Measurements from ENCODE around the gene NUDT21.

NUDT21 gene

DNA sequence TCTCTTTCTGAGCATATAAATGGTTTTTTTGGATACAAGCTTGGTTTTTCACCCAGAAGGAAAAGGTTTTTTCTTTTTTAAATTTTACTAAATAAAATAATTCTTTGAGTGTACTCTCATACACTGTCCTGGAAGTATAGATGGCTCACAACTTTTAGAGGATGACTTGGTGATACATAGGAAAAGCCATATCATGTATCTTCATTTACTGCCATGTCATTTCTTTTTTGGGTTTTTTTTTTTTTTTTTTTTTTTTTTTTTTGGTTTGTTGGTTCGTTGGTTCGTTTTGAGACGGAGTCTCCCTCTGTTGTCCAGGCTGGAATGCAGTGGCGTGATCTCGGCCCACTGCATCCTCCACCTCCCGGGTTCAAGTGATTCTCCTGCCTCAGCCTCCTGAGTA is 12.0 kb upstream of the NUDT21 start:
- Histone ChIP-seq H3K9me3 (ENCODE audit: control insufficient read depth, low read length) (no peaks in the 10 kb centered on the region), H3K27ac (ENCODE audit: insufficient read depth, low read depth, low read length, poor library complexity, severe bottlenecking) (no peak overlapping the region), H3K36me3 (ENCODE audit: control insufficient read depth, insufficient read depth, low read length) (peaks cover 24% of the 10 kb centered on the region), H3K4me1 (ENCODE audit: control insufficient read depth, insufficient read depth, low read length) (no peaks in the 10 kb centered on the region), H3K27me3 (ENCODE audit: control insufficient read depth, insufficient read depth, low read length, poor library complexity, severe bottlenecking) (no peaks in the 10 kb centered on the region), H3K4me3 (ENCODE audit: insufficient read depth, low read depth, low read length) (no peak overlapping the region)
- 93% methylated on average over 6 of the region's 6 CpGs for WGBS, 2 experiments

DNA sequence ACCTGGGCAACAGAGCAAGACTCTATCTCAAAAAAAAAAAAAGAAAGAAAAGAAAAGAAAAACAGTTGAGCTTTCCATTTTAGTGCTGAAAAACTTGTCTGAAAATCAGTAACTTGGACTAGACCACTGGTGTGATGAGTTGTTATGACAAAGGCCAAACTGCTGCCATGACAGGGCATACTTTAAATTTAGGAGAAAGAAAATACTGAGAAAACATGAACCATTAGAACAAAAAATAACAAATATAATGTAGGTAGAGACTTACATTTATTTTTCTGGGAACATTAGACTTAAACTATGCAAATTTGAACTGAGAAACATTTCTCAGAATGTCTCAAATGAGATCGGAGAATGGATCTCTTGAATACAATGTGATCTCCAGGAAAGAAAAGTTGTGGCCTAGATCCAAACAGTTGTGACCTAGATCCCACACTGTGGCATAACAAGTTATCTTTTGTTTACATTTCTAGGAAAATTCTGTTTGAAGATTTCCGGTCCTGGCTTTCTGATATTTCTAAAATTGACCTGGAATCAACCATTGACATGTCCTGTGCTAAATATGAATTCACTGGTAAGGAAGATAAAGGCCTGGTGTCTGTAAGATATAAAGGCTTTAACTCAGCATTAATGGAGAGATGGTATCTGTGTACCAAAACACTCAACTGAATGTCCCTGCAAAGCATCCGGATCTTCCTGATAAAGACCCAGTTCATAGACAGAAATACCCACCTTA is 11.1 kb upstream of the NUDT21 start:
- no peaks in the 10 kb centered on the region for H3K9me3 ChIP-seq (ENCODE audit: control insufficient read depth, low read length)
- H3K4me1 ChIP-seq (ENCODE audit: control insufficient read depth, insufficient read depth, low read length) = no peaks in the 10 kb centered on the region
- no peak overlapping the region for H3K4me3 ChIP-seq (ENCODE audit: insufficient read depth, low read depth, low read length)
- 93 to 94% methylated on average over 3 of the region's 3 CpGs for WGBS, 2 experiments
- no peaks in the 10 kb centered on the region for H3K27me3 ChIP-seq (ENCODE audit: control insufficient read depth, insufficient read depth, low read length, poor library complexity, severe bottlenecking)
- peaks cover 23% of the 10 kb centered on the region for H3K36me3 ChIP-seq (ENCODE audit: control insufficient read depth, insufficient read depth, low read length)
- no peak overlapping the region for H3K27ac ChIP-seq (ENCODE audit: insufficient read depth, low read depth, low read length, poor library complexity, severe bottlenecking)

DNA sequence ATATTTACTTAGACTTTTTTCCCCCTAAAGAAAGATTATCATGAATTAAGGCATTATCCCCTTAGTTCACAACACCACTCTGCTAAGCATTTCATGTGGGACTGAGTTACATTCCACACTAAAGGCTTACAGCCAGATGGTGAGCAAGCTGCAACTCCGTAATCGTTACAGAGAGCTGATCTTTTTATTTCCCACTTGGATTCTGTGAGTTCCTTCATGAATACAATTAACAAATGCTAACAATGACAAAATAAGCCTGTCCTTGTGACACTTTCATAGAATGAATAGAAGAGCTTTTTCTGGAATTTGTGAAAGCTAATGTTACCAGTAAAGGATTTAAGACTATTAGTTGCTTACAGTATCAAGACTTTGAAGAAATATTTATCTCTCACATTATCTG is 9.0 kb upstream of the NUDT21 start:
- no peak overlapping the region for H3K4me3 ChIP-seq (ENCODE audit: insufficient read depth, low read depth, low read length)
- peaks cover 17% of the 10 kb centered on the region for H3K36me3 ChIP-seq (ENCODE audit: control insufficient read depth, insufficient read depth, low read length)

DNA sequence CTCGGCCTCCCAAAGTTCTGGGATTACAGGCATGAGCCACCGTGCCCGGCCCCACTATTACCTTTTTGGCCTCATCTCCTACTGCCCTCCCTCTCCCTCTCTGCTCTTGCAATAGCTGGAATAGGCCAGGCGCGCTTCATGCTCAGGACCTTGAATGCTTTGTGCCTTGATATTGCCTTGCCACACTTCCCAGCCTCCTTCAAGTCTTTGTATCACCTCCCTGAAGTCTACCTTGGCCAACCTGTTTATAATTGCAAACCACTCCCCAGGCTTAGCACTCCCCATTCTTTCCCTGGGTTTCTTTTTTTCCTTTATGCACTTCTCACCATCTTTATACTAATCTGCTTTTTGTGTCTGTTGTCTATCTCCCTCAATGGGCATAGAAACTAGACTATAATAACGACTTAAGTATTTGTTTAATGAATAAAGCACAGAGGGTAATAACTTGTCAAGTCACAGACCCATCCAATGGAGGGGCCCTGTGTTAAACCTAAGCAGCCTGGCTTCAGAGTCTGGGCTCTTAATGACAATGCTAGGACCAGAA is 6.9 kb upstream of the NUDT21 start:
- H3K36me3 ChIP-seq (ENCODE audit: control insufficient read depth, insufficient read depth, low read length) = peaks cover 26% of the 10 kb centered on the region
- no peak overlapping the region for H3K4me3 ChIP-seq (ENCODE audit: insufficient read depth, low read depth, low read length)
- no peaks in the 10 kb centered on the region for H3K27me3 ChIP-seq (ENCODE audit: control insufficient read depth, insufficient read depth, low read length, poor library complexity, severe bottlenecking)
- no peaks in the 10 kb centered on the region for H3K4me1 ChIP-seq (ENCODE audit: control insufficient read depth, insufficient read depth, low read length)
- no peaks in the 10 kb centered on the region for H3K9me3 ChIP-seq (ENCODE audit: control insufficient read depth, low read length)
- no peak overlapping the region for H3K27ac ChIP-seq (ENCODE audit: insufficient read depth, low read depth, low read length, poor library complexity, severe bottlenecking)
- 96 to 97% methylated on average over 6 of the region's 6 CpGs for WGBS, 2 experiments

More for the DNA sequence above, 9.0 kb upstream of the NUDT21 start:
- Histone ChIP-seq H3K27me3 (ENCODE audit: control insufficient read depth, insufficient read depth, low read length, poor library complexity, severe bottlenecking) (no peaks in the 10 kb centered on the region), H3K9me3 (ENCODE audit: control insufficient read depth, low read length) (no peaks in the 10 kb centered on the region), H3K27ac (ENCODE audit: insufficient read depth, low read depth, low read length, poor library complexity, severe bottlenecking) (no peak overlapping the region), H3K4me1 (ENCODE audit: control insufficient read depth, insufficient read depth, low read length) (no peaks in the 10 kb centered on the region)
- WGBS, 2 experiments = 94 to 95% methylated on average over 2 of the region's 2 CpGs

DNA sequence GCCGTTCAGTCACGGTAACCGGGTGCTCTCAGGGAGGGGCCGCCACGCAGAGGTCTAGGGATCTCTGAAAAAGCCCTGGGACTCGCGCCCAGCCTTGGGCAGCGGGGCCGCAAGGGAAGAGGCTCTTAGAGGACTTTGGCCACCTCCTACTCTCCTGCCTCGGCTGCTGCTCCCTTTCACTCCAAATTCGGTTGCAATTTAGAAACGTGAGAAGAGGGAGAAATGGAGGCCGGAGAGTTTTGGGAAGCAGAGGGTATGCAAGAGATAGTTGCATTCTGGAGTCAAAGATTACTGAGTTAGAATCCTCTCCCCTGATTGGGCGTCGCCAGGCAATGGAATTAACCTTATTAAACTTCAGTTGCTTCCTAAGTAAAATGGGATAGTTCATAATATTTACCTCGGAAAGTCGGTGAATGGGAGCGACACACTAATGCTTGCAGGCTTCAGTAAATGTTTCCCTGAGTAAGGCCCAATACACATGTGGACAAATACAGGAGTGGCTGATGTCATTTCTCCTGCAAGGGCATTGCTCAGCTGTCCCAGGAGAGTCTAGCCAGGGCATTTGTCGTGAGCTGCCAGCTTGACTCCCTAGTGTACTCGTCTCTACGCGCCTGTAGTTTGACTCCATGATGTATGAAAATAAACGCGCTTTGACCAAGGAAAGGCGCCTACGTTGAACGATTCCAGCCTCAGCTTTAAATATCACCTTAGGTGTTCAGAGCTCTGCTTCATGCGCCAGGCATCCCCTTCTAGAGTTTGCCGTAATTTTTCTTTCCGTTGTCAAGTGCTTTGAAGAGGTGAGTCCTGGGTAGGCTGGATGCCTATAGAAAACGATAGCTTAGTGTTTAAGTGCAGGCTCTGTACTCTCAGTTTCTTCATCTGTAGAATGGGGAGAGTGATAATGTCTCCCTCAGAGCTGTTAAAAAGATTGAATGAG is 889 bp upstream of the NUDT21 start:
- peaks cover 25% of the 10 kb centered on the region for H3K36me3 ChIP-seq (ENCODE audit: control insufficient read depth, insufficient read depth, low read length)
- H3K4me3 ChIP-seq (ENCODE audit: insufficient read depth, low read depth, low read length) = peak overlapping the region; percentile 77
- H3K4me1 ChIP-seq (ENCODE audit: control insufficient read depth, insufficient read depth, low read length) = peaks cover 5% of the 10 kb centered on the region
- 10 to 11% methylated on average over 31 of the region's 31 CpGs for WGBS, 2 experiments
- peak overlapping the region; percentile 53 for H3K27ac ChIP-seq (ENCODE audit: insufficient read depth, low read depth, low read length, poor library complexity, severe bottlenecking)
- no peaks in the 10 kb centered on the region for H3K9me3 ChIP-seq (ENCODE audit: control insufficient read depth, low read length)
- no peaks in the 10 kb centered on the region for H3K27me3 ChIP-seq (ENCODE audit: control insufficient read depth, insufficient read depth, low read length, poor library complexity, severe bottlenecking)

DNA sequence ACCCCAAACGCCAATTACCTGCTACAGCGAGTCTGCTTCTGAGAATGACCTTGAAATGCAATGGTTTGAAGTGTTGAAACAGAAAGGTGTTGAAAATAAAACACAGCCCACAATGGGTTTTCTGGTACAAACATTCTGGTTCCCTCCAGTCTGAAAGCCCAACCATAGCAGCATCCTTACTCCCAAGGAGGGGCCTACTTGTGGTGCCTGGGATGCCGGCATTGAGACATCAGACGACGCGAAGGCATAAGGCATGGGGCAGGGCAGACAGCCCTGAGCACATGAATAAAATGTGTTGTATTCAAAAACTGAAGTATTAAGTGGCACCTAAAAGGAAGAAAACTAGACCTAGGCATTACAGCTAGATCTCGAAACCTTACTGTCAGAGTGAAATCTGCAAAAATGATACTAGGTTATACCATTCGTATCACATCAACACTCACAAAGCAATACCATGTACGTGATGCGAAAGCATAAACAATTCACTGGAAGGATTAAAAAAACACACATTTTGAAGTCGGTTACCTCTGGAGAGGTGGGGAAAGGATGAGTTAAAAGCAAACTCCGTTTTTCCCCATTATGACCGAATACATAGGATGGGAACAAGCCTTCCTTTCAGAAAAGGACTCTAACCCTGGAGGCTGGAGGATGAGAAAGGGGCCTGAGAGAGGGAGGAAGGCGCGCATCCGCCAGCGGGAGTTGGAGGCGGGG is 702 bp downstream of the NUDT21 start:
- 9 to 13% methylated on average over 14 to 18 of the region's 18 CpGs for whole genome bisulfite sequencing, 2 experiments

DNA sequence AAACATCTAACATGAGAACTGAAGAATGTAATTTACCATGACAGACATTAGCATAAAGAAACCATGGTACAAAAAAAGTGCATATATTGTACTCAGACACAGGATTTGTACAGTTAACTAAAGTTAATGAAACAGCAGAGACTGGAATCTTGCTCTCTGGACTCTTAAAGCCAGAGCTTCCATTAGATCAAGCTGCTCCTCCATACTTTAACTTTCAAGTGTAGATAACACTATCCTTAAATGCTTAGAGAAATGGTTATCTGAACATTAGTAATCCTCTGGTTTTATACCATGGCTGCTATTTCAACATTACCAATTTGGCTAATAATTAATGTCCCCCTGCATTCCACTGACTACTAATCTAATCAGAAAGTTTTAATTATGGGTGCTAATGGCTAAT is 3.1 kb downstream of the NUDT21 start:
- Histone ChIP-seq H3K27ac (ENCODE audit: insufficient read depth, low read depth, low read length, poor library complexity, severe bottlenecking) (no peak overlapping the region), H3K27me3 (ENCODE audit: control insufficient read depth, insufficient read depth, low read length, poor library complexity, severe bottlenecking) (no peaks in the 10 kb centered on the region), H3K9me3 (ENCODE audit: control insufficient read depth, low read length) (no peaks in the 10 kb centered on the region), H3K4me1 (ENCODE audit: control insufficient read depth, insufficient read depth, low read length) (peaks cover 5% of the 10 kb centered on the region), H3K36me3 (ENCODE audit: control insufficient read depth, insufficient read depth, low read length) (peaks cover 31% of the 10 kb centered on the region), H3K4me3 (ENCODE audit: insufficient read depth, low read depth, low read length) (no peak overlapping the region)

More for the DNA sequence above, 702 bp downstream of the NUDT21 start:
- peak overlapping the region; percentile 77 for H3K4me3 ChIP-seq (ENCODE audit: insufficient read depth, low read depth, low read length)
- H3K4me1 ChIP-seq (ENCODE audit: control insufficient read depth, insufficient read depth, low read length) = peaks cover 5% of the 10 kb centered on the region
- H3K27ac ChIP-seq (ENCODE audit: insufficient read depth, low read depth, low read length, poor library complexity, severe bottlenecking) = no peak overlapping the region
- no peaks in the 10 kb centered on the region for H3K9me3 ChIP-seq (ENCODE audit: control insufficient read depth, low read length)
- H3K27me3 ChIP-seq (ENCODE audit: control insufficient read depth, insufficient read depth, low read length, poor library complexity, severe bottlenecking) = no peaks in the 10 kb centered on the region
- peaks cover 32% of the 10 kb centered on the region for H3K36me3 ChIP-seq (ENCODE audit: control insufficient read depth, insufficient read depth, low read length)

DNA sequence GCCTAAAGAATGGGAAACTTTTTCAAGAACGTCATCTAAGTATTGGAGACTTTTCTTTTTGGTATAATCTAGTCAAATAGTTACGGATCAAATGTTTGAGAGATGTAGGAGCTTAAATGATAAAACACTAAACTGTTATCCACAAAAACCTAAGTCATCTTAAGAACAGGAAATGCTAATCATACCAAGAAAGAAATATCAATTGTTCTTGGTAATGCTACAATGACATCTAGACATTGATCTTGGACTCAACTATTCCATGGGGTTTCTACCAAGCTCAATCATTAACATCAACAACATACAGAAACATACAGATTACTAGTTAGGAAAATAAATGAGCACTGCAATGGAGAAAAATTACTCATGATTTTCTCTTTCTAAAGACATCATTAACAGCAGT is 3.8 kb downstream of the NUDT21 start:
- H3K9me3 ChIP-seq (ENCODE audit: control insufficient read depth, low read length) = no peaks in the 10 kb centered on the region
- 92 to 100% methylated on average over 1 of the region's 2 CpGs for WGBS, 2 experiments
- no peaks in the 10 kb centered on the region for H3K27me3 ChIP-seq (ENCODE audit: control insufficient read depth, insufficient read depth, low read length, poor library complexity, severe bottlenecking)
- no peak overlapping the region for H3K4me3 ChIP-seq (ENCODE audit: insufficient read depth, low read depth, low read length)
- H3K4me1 ChIP-seq (ENCODE audit: control insufficient read depth, insufficient read depth, low read length) = no peaks in the 10 kb centered on the region
- H3K27ac ChIP-seq (ENCODE audit: insufficient read depth, low read depth, low read length, poor library complexity, severe bottlenecking) = no peak overlapping the region
- H3K36me3 ChIP-seq (ENCODE audit: control insufficient read depth, insufficient read depth, low read length) = peaks cover 31% of the 10 kb centered on the region

DNA sequence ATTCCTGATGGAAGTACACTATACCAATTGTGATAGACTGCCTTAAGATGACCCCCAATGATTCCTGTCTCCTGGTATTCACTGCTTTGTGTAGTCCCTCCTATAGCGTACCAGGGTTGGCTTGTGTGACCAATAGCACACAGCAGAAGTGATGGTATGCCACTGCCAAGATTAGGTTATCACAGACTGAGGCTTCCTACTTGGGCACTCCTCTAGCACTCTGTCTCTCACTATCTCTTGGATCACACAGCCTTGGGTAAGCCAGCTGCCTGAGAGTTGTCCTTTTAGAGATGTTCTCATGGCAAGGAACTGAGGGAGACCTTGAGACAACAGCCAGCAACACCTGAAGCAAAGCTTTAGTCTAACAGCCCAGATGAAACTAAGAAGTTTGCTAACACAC is 13.1 kb downstream of the NUDT21 start:
- no peaks in the 10 kb centered on the region for H3K9me3 ChIP-seq (ENCODE audit: control insufficient read depth, low read length)
- no peaks in the 10 kb centered on the region for H3K27me3 ChIP-seq (ENCODE audit: control insufficient read depth, insufficient read depth, low read length, poor library complexity, severe bottlenecking)
- H3K4me3 ChIP-seq (ENCODE audit: insufficient read depth, low read depth, low read length) = no peak overlapping the region
- H3K4me1 ChIP-seq (ENCODE audit: control insufficient read depth, insufficient read depth, low read length) = no peaks in the 10 kb centered on the region
- peaks cover 34% of the 10 kb centered on the region for H3K36me3 ChIP-seq (ENCODE audit: control insufficient read depth, insufficient read depth, low read length)
- 89 to 98% methylated on average over 1 of the region's 1 CpG for WGBS, 2 experiments
- no peak overlapping the region for H3K27ac ChIP-seq (ENCODE audit: insufficient read depth, low read depth, low read length, poor library complexity, severe bottlenecking)

DNA sequence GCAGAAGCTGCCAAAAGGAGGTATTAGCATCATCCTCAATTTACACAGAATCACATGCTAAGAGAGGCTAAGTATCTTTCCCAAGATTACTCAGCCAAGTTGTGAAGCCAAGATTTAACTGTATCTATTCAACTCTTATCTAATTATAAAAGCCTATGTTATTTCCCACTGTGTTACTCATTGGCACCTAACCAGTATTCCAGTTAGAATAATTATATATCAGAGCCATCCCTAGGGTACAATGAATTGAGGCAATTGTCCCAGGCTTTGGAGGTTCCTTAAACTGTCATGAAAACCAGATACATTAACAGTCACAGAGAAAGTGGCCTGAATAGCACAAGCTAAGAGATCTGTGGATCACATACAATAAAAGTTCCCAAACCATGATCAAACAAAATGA is 14.9 kb downstream of the NUDT21 start:
- Histone ChIP-seq H3K36me3 (ENCODE audit: control insufficient read depth, insufficient read depth, low read length) (peaks cover 30% of the 10 kb centered on the region), H3K9me3 (ENCODE audit: control insufficient read depth, low read length) (no peaks in the 10 kb centered on the region), H3K4me3 (ENCODE audit: insufficient read depth, low read depth, low read length) (no peak overlapping the region), H3K27ac (ENCODE audit: insufficient read depth, low read depth, low read length, poor library complexity, severe bottlenecking) (no peak overlapping the region), H3K4me1 (ENCODE audit: control insufficient read depth, insufficient read depth, low read length) (no peaks in the 10 kb centered on the region), H3K27me3 (ENCODE audit: control insufficient read depth, insufficient read depth, low read length, poor library complexity, severe bottlenecking) (no peaks in the 10 kb centered on the region)

Measured in ectodermal cell (in vitro differentiated cells).